GOT3 (cell line): ENCODE data around the gene B4GALNT3.

Experiments used
- DNase-seq: peaks from one replicate; lab custom pipeline; 2025; ENCODE audit warnings: mixed read lengths; lab: John Stamatoyannopoulos, UW

B4GALNT3 gene

DNA sequence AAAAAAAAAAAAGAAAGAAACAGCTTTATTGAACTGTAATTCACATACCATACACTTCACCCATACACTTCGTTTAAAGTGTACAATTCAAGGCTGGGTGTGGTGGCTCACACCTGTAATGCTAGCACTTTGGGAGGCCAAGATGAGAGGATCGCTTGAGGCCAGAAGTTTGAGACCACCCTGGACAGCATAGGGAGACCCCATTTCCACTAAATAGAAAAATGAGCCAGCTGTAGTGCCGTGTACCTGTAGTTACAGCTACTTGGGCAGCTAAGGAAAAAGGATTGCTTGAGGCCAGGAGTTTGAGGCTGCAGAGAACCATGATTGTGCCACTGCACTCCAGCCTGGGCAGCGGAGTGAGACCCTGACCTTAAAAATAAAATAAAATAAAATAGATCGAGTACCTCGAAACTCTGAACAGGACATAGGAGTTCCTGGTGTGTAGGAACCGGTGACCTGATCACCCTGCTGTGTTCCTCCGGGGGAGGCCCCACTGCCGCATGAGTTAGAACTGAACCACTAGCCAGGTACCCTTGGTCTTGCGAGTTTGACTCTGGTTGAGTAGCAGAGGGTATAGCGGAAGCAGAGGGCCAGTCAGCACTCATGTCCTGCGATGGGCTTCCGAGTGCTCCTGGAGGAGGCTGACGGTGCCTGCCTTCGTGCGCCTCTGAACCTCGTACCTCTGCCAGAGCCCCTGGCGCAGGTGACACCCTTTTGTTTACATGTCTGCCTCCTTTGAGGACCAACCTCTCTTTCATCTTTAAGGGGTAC lies 80.0 kb downstream of the B4GALNT3 start:
- DNase-seq: no peak

DNA sequence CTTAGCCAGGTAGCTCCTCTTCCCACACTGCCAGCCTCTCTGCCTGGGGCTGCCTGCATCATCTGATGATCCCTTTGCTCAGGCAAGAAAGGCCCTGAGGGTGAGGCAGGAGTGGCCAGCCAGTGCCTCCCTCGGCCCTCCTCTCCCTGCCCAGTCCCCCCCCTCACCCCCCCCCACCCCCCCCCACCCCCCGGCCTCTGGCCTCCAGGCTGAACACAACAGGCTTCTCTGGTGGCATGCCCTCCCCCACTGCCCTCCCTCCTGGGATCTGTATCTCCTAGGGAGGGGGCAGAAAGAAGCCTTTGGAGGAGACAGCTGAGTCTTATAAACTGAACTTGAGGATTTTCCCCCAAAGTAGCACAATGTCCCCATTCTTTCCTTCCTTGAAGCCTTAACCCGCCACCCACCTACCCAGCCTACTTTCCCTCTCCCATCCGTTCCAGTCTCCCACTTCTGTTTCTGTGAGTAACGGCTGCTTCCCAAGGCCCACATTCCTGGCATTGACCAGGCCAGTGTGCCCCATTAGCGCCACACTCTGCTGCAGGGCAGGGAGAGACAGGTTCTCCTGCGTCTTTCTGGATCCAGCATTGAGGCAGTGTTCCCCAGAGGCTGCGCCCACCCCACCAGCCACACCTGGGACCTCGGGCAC lies 82.1 kb downstream of the B4GALNT3 start:
- DNase-seq: no peak

DNA sequence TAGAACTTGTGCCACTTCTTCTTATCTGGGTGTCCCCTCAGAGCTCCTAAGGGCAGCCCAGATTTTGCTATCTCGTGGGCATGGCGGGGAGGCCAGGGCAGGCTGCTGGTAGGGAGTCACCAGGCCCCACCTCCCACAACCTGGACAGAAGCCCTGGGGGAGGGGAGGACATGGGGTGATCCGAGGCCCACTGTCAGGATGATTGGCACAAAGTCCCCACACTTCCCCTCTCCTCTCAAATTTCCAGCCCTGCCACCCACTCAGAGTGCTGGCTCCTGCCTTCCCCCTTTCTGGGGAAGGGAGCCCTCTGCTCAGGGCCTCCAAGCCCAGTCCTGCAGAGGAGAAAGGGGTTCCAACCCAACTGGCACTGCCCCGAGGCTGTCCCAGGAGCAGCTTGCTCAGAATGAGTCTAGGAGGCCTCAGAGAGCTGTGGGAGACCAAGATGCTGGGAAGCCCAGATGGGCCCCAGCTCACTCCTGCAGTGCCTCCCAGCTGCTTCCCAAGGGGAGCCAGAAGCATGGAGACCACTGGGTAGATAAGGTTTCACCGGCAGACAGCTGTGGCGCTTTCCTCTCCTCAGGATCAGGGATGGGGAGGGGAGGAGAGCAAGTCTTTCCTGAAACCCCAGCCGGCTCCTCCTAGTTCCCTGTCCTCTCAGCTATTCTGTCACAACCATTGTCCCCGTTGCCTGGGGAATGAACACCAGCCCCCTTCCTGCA lies 82.8 kb downstream of the B4GALNT3 start:
- DNase-seq: no peak

DNA sequence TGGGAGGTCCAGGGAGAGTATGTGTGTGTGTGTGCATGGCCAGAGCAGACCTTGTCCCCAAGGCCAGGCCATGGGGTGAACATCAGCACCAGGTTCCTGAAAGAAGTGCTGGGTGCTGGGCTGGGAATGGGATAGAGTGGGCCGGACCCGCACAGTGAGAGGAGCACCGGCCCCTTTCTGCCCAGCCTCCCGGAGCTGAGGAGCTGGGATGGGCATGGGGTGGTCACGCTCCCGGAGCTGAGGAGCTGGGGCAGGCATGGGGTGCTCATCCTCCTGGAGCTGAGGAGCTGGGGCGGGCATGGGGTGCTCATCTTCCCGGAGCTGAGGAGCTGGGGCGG lies 83.3 kb downstream of the B4GALNT3 start:
- DNase-seq: no peak

DNA sequence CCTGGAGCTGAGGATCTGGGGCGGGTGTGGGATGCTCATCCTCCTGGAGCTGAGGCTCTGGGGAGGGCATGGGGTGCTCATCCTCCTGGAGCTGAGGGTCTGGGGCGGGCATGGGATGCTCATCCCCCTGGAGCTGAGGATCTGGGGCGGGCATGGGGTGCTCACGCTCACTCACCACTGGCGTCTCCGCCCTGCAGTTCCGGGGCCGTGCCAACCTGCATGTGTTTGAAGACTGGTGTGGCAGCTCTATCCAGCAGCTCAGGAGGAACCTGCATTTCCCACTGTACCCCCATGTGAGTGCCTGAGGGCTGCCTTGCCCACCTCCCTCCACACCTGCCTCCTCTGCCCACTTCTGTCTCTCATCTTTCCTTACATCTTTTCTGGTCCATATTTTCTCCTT lies 84.4 kb downstream of the B4GALNT3 start:
- DNase-seq: no peak

DNA sequence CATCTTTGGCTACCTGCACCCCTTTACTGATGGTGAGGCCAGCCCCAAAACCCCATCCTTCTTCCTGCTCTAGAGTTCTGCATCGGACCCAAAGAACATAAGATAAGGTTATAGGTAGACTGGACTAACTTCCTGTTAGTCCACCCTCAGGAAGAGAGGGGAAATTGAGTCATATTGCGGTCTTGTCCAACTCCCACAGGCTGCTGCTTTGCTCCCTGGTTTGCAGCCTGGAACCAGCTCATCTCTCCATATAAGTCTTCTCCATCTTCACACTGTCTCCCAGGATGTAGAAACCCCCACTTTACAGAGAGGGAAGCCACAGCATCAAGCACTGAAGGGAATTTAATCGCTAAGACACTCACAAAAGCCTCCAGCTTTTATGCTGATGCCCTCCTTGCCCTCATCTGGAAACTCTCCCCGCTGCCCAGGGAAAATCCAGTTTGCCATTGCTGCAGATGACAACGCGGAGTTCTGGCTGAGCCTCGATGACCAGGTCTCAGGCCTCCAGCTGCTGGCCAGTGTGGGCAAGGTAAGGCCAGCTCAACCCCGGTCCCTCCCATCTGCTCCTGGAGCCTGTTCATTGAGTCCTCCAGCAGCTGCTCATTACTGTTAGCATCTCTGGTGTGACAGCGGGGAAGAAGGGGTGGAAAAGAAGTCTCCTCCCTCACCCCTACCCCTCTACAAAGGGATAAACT lies 85.3 kb downstream of the B4GALNT3 start:
- DNase-seq: no peak

DNA sequence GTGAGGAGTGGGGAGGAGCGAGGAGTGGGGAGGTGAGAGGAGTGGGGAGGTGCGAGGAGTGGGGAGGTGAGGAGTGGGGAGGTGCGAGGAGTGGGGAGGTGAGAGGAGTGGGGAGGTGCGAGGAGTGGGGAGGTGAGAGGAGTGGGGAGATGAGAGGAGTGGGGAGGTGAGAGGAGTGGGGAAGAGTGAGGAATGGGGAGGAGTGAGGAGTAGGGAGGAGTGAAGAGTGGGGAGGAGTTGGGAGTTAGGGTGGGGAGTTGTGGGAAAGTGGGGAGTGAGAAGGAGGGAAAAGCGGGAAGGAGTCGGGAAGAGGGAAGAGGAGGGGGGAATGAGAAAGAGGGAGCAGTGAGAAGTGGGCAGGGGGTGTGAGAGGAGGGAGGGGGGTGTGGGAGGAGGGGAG lies 86.1 kb downstream of the B4GALNT3 start:
- no peak for DNase-seq

DNA sequence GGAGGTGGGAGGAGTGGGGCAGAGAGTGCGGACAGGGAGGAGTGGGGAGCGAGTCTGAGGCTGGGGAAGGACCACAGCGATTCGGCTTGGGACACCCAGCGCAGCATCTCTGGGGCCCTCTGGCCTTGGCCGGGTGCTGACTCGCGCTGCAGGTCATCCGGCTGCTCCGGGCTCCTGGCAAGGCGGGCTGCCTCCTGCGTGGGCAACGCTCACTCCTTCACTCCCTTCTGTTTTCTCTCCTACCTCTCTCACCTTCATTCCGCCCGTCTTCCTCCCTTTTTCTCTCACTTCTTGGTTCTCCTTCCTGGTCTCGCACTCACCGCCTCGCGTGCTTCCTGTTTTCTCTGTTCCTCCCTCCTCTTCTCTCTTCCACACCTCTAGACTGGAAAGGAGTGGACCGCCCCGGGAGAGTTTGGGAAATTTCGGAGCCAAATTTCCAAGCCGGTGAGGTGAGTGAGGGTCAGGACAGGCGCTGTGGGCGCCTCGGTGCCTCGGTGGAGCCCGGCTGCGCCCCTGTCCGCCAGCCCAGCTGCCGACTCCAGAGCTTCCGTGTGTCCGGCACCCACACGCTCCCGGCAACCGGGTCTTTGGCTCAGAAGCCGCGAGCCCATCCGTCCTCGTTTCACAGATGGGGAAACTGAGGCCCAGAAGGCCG lies 86.7 kb downstream of the B4GALNT3 start:
- no peak for DNase-seq

DNA sequence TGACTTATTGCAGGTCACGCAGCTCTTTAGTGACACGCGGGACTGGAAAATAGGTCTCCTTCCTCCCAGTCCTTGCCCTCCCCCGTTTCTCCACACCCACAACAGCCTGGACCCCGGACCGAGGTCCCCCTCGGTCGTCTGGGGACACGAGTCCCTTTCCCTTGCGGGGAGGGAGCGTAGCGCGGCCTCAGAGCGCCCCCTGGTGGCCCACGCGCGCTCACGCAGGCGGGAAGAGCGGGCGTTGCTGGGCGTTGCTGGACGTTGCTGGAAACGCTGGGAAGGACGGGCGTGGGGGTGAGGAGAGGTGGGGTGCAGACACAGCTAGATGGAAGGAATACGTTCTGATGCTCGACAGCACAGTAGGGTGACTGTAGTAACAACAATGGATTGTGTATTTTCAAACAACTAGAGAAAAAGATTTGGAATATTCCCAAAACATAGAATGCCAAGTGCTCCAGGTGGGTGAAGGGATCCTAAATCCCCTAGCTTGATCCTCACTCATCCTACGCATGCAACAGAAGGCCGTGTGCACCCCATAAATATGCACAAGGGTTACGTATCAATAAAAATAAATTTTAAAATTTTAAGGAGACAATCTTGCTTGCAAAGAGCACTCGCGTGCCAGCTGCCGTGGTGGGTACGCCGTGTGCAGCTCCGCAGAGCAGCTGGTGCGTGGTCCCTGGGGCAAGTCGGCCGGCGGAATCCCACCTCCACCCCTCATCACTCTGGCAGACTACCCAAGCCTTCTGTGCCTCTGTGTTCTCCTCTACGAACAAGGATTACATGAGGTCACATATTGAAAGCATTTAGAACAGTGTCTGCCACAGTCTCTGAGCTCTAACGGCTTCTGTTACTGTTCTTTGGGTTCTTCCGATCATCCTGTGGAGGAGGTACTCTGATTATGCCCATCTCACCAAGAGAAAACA lies 87.4 kb downstream of the B4GALNT3 start:
- no peak for DNase-seq

DNA sequence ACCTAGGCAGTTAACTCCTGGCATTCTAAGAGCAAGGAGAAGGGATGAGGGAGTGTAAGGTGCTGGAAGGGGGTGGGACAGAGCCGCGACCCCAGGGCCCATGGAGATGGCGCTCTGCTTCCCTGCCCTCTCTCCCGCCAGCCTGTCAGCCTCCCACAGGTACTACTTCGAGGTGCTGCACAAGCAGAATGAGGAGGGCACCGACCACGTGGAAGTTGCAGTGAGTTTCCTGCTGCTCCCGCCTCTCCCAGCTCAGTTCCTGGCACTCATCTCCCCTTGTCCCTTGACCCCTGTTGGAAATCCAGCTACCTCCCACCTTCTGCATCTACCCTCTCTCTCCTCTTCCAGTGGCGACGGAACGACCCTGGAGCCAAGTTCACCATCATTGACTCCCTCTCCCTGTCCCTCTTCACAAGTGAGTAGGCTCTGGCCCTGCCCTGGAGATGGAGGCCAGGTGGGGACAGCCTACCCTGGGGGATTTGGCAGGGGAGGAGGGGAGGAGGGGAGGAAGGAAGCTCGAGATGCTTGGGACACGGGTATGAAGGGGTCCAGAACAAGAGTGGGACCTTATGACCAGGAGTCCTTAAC lies 88.2 kb downstream of the B4GALNT3 start:
- no peak for DNase-seq

DNA sequence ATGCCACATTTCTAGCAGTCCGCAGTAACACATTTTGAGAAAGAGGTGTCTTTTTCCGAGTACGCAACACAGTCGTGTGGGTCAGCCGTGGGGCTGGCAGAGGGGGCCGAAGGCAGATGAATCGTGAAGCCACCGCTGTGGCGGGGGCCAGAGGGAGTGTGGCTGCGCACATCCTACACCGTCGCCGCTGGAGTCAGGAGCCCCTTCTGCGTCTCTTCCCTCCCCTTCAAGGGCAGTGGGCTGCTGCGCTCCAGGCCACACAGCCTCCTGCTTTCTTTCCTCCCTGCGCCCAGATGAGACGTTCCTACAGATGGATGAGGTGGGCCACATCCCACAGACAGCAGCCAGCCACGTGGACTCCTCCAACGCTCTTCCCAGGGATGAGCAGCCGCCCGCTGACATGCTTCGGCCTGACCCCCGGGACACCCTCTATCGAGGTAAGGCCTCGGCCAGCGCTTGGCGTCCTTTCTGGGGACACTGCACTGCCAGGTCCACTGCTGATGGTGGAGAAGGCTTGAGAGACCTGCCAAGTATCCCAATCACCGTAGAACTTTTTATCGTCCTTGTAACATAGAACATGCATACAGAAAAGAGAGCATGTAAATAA lies 89.8 kb downstream of the B4GALNT3 start:
- DNase-seq: no peak

DNA sequence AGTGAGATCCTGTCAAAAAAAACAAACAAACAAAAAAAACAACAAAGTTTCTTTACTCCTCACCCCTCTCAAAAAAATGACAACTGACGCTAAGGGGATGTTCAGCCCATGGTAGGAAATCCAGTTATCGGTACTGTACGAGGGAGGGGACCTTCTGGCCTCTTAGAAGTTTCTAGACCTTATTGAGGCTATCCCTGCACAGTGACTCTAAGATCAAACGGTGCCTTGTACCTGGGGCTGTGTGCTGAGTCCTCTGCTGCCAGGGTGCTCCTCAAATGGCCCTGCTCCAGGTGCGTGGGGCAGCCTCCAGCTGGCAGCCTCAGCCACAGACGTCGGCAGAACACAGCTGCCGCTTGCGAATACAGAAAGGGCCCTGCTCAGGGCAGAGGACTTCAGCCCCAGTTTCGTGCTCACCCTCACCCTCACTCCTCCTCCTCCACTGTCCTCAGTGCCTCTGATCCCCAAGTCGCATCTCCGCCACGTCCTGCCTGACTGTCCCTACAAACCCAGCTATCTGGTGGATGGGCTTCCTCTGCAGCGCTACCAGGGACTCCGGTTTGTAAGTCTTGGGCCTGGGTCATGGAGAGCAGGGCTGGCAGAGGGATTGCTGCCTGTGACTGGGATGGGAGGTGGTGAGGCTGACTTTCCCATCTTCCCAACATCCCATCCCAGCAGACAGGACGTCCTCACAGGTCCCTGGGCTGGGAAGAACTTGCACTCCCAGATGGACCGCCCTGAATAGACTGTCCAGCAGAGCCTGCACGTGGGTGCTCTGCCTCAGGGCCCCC lies 90.9 kb downstream of the B4GALNT3 start:
- no peak for DNase-seq

DNA sequence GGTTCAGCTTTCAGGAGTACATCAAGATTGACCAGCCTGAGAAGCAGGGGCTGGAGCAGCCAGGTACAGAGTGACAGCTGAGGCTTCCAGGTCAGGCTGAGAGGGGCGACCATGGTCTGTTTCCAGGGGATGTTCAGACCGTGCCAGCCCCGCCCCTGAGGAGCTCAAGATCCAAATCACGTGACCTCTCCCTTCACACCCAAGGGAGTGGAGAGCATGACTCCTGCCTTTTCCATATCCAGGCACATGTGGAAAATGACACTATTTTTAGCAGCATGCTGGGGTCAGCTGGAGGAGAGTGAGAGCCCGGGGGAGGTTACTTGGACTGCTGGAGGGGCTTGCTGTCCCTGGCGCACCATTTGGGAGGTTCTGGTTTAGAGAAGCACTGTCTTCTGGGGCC lies 92.7 kb downstream of the B4GALNT3 start:
- DNase-seq: no peak

DNA sequence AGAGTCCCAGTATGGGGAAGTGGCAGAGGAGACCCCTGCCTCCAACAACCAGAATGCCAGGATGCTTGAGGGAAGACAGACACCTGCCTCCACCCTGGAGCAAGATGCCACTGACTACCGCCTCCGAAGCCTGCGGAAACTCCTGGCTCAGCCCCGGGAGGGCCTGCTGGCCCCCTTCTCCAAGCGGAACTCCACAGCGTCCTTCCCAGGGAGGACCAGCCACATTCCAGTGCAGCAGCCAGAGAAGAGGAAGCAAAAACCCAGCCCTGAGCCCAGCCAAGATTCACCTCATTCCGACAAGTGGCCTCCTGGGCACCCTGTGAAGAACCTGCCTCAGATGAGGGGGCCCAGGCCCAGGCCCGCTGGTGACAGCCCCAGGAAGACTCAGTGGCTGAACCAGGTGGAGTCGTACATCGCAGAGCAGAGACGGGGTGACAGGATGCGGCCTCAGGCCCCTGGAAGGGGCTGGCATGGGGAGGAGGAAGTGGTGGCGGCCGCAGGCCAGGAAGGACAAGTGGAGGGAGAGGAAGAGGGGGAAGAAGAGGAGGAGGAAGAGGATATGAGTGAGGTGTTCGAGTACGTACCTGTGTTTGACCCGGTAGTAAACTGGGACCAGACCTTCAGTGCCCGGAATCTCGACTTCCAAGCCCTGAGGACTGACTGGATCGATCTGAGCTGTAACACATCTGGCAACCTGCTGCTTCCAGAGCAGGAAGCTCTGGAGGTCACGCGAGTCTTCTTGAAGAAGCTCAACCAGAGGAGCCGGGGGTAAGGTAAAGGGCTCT lies 93.7 kb downstream of the B4GALNT3 start:
- DNase-seq: no peak

DNA sequence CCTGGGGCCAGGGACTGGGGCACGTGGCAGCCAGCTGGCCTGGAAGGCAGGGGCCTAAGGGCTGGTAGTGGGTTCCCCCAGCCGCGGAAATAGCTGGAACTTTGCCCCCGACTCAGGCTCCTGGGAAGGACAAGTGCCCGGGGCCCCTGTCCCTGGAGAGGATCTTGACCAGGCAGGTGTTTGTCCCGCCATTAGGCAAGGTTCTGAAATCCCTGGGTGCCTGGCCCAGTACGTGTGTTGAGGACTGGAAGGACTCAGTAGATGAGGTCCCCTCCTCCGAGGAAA lies 94.2 kb downstream of the B4GALNT3 start:
- no peak for DNase-seq

DNA sequence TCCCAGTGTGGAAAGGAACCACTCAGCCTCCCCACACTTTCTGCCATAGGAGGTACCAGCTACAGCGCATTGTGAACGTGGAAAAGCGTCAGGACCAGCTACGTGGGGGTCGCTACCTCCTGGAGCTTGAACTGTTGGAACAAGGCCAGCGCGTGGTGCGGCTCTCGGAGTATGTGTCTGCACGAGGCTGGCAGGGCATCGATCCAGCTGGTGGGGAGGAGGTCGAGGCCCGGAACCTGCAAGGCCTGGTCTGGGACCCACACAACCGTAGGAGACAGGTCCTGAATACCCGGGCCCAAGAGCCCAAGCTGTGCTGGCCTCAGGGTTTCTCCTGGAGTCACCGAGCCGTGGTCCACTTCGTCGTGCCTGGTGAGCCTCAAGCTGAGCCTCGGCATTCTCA lies 96.8 kb downstream of the B4GALNT3 start:
- DNase-seq: no peak

DNA sequence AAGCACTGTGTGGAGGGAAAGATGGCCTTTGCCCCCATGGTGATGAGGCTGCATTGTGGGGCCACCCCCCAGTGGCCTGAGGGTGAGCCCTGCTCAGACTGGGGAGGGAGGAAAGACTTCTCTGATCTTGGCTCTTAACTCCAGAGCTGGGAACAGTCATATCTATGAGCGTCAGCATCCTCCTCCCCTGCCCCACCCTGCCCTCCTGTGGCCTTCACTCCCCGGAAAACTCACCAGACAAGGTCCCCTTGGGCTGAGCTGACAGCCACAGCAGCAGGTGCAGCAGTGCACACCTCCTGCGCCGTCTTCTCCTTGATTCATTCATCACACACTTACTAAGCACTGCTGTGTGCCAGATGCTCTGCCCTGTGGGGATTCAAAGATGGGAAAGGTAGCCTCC lies 98.8 kb downstream of the B4GALNT3 start:
- no peak for DNase-seq

DNA sequence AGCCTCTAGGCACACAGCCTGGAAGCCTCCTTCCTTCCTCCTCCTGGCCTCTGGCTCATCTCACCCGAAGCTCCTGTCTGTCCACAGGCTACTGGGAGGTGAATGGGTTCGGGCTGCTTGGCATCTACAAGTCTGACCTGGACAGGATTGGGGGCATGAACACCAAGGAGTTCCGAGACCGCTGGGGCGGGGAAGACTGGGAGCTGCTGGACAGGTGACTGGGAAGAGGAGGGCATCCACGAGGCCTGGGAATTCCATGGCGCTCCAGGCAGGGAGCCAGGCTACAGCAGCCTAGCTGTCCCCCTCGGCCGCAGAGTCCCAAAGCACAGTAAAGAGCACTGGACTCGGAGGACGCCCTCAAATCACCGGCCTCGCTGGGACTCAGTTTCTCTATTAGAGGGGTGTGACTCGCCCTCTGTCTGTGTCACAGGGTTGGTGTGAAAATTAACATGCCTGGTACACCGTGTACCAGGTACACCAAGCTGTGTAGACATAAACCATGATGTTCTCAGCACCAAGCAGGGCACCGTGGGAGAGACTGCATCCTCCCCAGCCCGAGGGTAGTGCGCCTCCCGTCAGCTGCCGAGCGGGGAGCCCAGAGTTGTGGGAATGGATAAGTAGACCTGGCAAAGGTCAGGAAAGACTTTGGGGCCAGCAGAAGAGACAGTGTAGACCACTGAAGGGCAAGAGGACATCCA lies 99.6 kb downstream of the B4GALNT3 start:
- no peak for DNase-seq
